Thoracic aorta (tissue), 2 donors: ENCODE measurements around the gene OPRL1. TPM values are rescaled to one million over a fixed set of nuclear protein-coding genes. Genes with fewer than 3 reads are reported as not detected.

Source experiments
- ATAC-seq: fragments of 150-250 bp; one replicate; pipeline ENCODE4 v1.8.0; 2017; ENCODE audit warnings: low read depth; ENCODE audit not compliant: insufficient number of reproducible peaks, low FRiP score
- DNase-seq: peaks from one replicate; pipeline ENCODE4 v3.0.0-alpha.2; 2020; ENCODE audit warnings: low spot score
- H3K27ac ChIP-seq, 2 donors: fragments of 200-600 bp; sonication (generic); 1 replicate in 1 of 2; 2 replicates in 1 of 2; pipeline ENCODE4 v1.5.1; 2016; ENCODE audit warnings: mild to moderate bottlenecking in 2 of 2, moderate library complexity in 2 of 2
- H3K27me3 ChIP-seq: fragments of 200-600 bp; sonication (generic); replicated peaks from 2 replicates; pipeline ENCODE4 v1.6.0; 2016; ENCODE audit warnings: mild to moderate bottlenecking; ENCODE audit not compliant: insufficient read depth
- H3K36me3 ChIP-seq: fragments of 200-600 bp; sonication (generic); one replicate; pipeline ENCODE4 v1.5.1; 2016
- H3K4me1 ChIP-seq, 2 donors: fragments of 200-600 bp; sonication (generic); 1 replicate in 1 of 2; 2 replicates in 1 of 2; pipeline versions ENCODE4 v1.5.1 to v1.6.0; 2016; ENCODE audit warnings: low read depth in 2 of 2, mild to moderate bottlenecking in 1 of 2; ENCODE audit not compliant: control insufficient read depth in 1 of 2
- H3K4me3 ChIP-seq: fragments of 200-600 bp; sonication (generic); 2 replicates; pipeline ENCODE4 v1.5.1; 2016; ENCODE audit warnings: mild to moderate bottlenecking
- H3K9me3 ChIP-seq: fragments of 200-600 bp; sonication (generic); 2 replicates; pipeline ENCODE4 v1.5.1; 2016
- CTCF ChIP-seq: fragments of 200-600 bp; sonication (generic); IDR thresholded peaks from one replicate; pipeline ENCODE4 v1.5.1; 2019; ENCODE audit warnings: antibody characterized with exemption
- total RNA-seq, 2 donors: library from RNA; depleted of rRNA; stranded (reverse); fragments of >200 nt; gene quantifications; one replicate each; pipeline versions ENCODE4 v1.1.0 to v1.2.3, GENCODE V29; 2016

Gene OPRL1
- total RNA-seq, 2 donors from 2014 or later, result 1.1 to 3.2 TPM

- TF ChIP-seq CTCF, result no peak
- Histone ChIP-seq H3K36me3 (peaks cover 24% of the 10 kb centered on the region), H3K4me3 (no peak overlapping the region), H3K9me3 (no peaks in the 10 kb centered on the region), H3K4me1 (peaks cover 14 to 17% of the 10 kb centered on the region in 2 donors), H3K27ac (no peak overlapping the region), H3K27me3 (no peaks in the 10 kb centered on the region)
- ATAC-seq, result no peak
- no peak for DNase-seq
Measured at GRCh38 chr20:64068386-64069208, 11.3 kb upstream of the OPRL1 start.

DNA sequence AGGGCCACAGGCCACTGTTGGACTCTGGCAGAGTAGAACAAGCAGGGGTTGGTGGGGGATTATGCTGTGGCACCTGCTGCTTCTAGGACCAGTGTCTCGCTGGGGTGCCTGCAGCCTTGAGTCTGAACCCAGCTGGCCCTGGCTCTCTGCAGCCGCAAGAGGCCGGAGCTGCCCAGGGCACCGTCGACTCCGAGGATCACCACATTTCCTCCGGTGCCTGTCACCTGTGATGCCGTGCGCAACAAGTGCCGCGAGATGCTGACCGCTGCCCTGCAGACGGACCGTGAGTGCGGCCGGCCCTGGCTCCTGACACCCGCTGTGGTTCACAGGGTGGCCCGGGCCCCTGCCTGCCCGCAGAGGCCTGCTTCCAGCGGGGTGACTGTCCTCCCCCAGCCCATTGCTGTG, 10.7 kb upstream of the OPRL1 start:
- no peak for DNase-seq
- peaks cover 24% of the 10 kb centered on the region for H3K36me3 ChIP-seq
- no peak overlapping the region for H3K4me3 ChIP-seq
- no peak for ATAC-seq
- H3K4me1 ChIP-seq, result peaks cover 8 to 11% of the 10 kb centered on the region in 2 donors
- H3K27ac ChIP-seq, result no peak overlapping the region
- no peak for TF ChIP-seq CTCF
- H3K9me3 ChIP-seq, result no peaks in the 10 kb centered on the region
- H3K27me3 ChIP-seq, result no peaks in the 10 kb centered on the region

DNA sequence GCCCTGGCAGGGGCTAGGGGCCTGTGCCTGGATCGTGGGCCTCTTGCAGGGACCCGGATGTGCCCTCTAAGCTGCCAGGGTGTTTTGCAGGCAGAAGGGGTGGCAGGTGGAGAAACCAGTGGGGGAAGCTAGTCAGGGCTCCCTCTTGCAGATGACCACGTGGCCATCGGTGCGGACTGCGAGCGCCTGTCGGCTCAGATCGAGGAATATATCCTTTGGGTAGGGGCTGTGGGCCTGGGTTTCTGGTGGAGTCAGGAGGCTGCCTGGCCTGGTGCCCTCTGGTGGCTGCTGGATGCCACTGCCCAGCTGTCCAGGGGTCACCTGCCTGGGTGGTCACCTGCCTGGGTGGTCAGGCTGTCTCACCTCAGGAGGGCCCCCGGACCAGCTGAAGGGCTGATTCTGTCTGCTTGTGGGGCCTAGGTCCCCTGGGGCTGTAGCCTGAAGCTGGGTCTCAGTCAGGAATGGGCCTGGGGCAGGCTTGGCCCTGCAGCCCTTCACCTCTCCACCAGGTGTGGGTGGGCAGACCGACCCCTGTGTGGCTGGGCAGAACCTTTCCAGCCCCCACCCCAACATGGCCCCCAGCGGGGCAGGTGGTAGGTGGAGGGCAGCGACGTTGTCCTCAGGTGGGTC, 10.2 kb upstream of the OPRL1 start:
- Histone ChIP-seq H3K27ac (no peak overlapping the region), H3K4me1 (peaks cover 3 to 6% of the 10 kb centered on the region in 2 donors), H3K9me3 (no peaks in the 10 kb centered on the region), H3K36me3 (peaks cover 24% of the 10 kb centered on the region), H3K27me3 (no peaks in the 10 kb centered on the region), H3K4me3 (no peak overlapping the region)
- peak; percentile 46 for TF ChIP-seq CTCF
- DNase-seq (no peak), ATAC-seq (no peak)

- DNase-seq, result no peak
- Histone ChIP-seq H3K27me3 (no peaks in the 10 kb centered on the region), H3K36me3 (peaks cover 24% of the 10 kb centered on the region), H3K4me1 (no peaks in the 10 kb centered on the region), H3K27ac (no peak overlapping the region), H3K4me3 (no peak overlapping the region), H3K9me3 (no peaks in the 10 kb centered on the region)
- ATAC-seq, result no peak
- TF ChIP-seq CTCF, result no peak
Measured at GRCh38 chr20:64070244-64070993, 9.5 kb upstream of the OPRL1 start.
